HG03565 (cell line): ENCODE data around the gene UGCG.
A peak's percentile ranks its signal among the peaks of the same experiment; 100 is the strongest.

Experiments used
- ATAC-seq: cut with Tn5 transposase; IDR thresholded peaks from one replicate; pipeline ENCODE4 v1.9.1; 2021; ENCODE audit warnings: mild to moderate bottlenecking, moderate library complexity; ENCODE audit not compliant: unreplicated experiment

The UGCG gene

GRCh38 chr9:111979561-111979960, 82.9 kb downstream of the UGCG start:
- ATAC-seq: no peak

- ATAC-seq: no peak
Observed at GRCh38 chr9:111980398-111980797, 83.8 kb downstream of the UGCG start.

GRCh38 chr9:111983484-111983908, 86.9 kb downstream of the UGCG start:
- ATAC-seq: peak; percentile 59

GRCh38 chr9:111984086-111984802, 87.6 kb downstream of the UGCG start:
- ATAC-seq: no peak
